IPS-15b (cell line): ENCODE measurements around the gene NCOR2.
A peak's percentile ranks its signal among the peaks of the same experiment; 100 is the strongest.

ENCODE experiments used
- H3K27me3 ChIP-seq: one replicate; pipeline ENCODE4 v1.6.1; 2013; ENCODE audit warnings: low read length; ENCODE audit not compliant: control insufficient read depth, insufficient read depth
- H3K36me3 ChIP-seq: one replicate; pipeline ENCODE4 v1.6.1; 2013; ENCODE audit warnings: low read length; ENCODE audit not compliant: control insufficient read depth, insufficient read depth
- H3K4me1 ChIP-seq: one replicate; pipeline ENCODE4 v1.6.1; 2013; ENCODE audit warnings: mild to moderate bottlenecking, low read length; ENCODE audit not compliant: control insufficient read depth, insufficient read depth
- H3K4me3 ChIP-seq: one replicate; pipeline ENCODE4 v1.5.1; 2013; ENCODE audit warnings: low read depth, low read length
- H3K9ac ChIP-seq: one replicate; pipeline ENCODE4 v1.6.1; 2013; ENCODE audit warnings: low read depth, mild to moderate bottlenecking, low read length
- H3K9me3 ChIP-seq: one replicate; pipeline ENCODE4 v1.6.1; 2013; ENCODE audit warnings: mild to moderate bottlenecking, low read length; ENCODE audit not compliant: control insufficient read depth, insufficient read depth

NCOR2 gene

GRCh38 chr12:124581307-124582107, 14.1 kb upstream of the NCOR2 start:
- H3K27me3 ChIP-seq, result no peaks in the 10 kb centered on the region
- no peaks in the 10 kb centered on the region for H3K4me1 ChIP-seq
- H3K4me3 ChIP-seq, result no peak overlapping the region
- H3K9me3 ChIP-seq, result no peaks in the 10 kb centered on the region
- H3K36me3 ChIP-seq, result no peaks in the 10 kb centered on the region
- no peak overlapping the region for H3K9ac ChIP-seq

- H3K4me1 ChIP-seq, result no peaks in the 10 kb centered on the region
- H3K27me3 ChIP-seq, result no peaks in the 10 kb centered on the region
- H3K4me3 ChIP-seq, result no peak overlapping the region
- no peaks in the 10 kb centered on the region for H3K9me3 ChIP-seq
- no peak overlapping the region for H3K9ac ChIP-seq
- no peaks in the 10 kb centered on the region for H3K36me3 ChIP-seq
Observed at GRCh38 chr12:124579921-124580517, 12.6 kb upstream of the NCOR2 start.

- Histone ChIP-seq H3K27me3 (no peaks in the 10 kb centered on the region), H3K9me3 (no peaks in the 10 kb centered on the region), H3K4me1 (peaks cover 2% of the 10 kb centered on the region)
Observed at GRCh38 chr12:124578854-124579253, 11.4 kb upstream of the NCOR2 start.

GRCh38 chr12:124578445-124578844, 11.0 kb upstream of the NCOR2 start:
- Histone ChIP-seq H3K27me3 (no peaks in the 10 kb centered on the region), H3K4me1 (peaks cover 2% of the 10 kb centered on the region), H3K36me3 (no peaks in the 10 kb centered on the region), H3K9ac (no peak overlapping the region), H3K9me3 (no peaks in the 10 kb centered on the region), H3K4me3 (no peak overlapping the region)

More at GRCh38 chr12:124578854-124579253, 11.4 kb upstream of the NCOR2 start:
- Histone ChIP-seq H3K36me3 (no peaks in the 10 kb centered on the region), H3K4me3 (no peak overlapping the region), H3K9ac (no peak overlapping the region)

- no peak overlapping the region for H3K9ac ChIP-seq
Observed at GRCh38 chr12:124577986-124578385, 10.6 kb upstream of the NCOR2 start.

GRCh38 chr12:124577374-124577773, 10.0 kb upstream of the NCOR2 start:
- no peaks in the 10 kb centered on the region for H3K27me3 ChIP-seq
- no peak overlapping the region for H3K4me3 ChIP-seq
- no peaks in the 10 kb centered on the region for H3K36me3 ChIP-seq
- no peak overlapping the region for H3K9ac ChIP-seq
- H3K4me1 ChIP-seq, result peaks cover 2% of the 10 kb centered on the region
- no peaks in the 10 kb centered on the region for H3K9me3 ChIP-seq

More at GRCh38 chr12:124577986-124578385, 10.6 kb upstream of the NCOR2 start:
- H3K9me3 ChIP-seq, result no peaks in the 10 kb centered on the region
- H3K4me1 ChIP-seq, result peaks cover 2% of the 10 kb centered on the region
- H3K27me3 ChIP-seq, result no peaks in the 10 kb centered on the region
- H3K4me3 ChIP-seq, result no peak overlapping the region
- H3K36me3 ChIP-seq, result no peaks in the 10 kb centered on the region

GRCh38 chr12:124576061-124576650, 8.7 kb upstream of the NCOR2 start:
- Histone ChIP-seq H3K9ac (no peak overlapping the region), H3K36me3 (no peaks in the 10 kb centered on the region), H3K4me3 (no peak overlapping the region), H3K4me1 (peaks cover 2% of the 10 kb centered on the region), H3K9me3 (no peaks in the 10 kb centered on the region), H3K27me3 (no peaks in the 10 kb centered on the region)

GRCh38 chr12:124573839-124574786, 6.7 kb upstream of the NCOR2 start:
- no peaks in the 10 kb centered on the region for H3K36me3 ChIP-seq
- H3K4me1 ChIP-seq, result peaks cover 16% of the 10 kb centered on the region
- no peaks in the 10 kb centered on the region for H3K27me3 ChIP-seq
- no peak overlapping the region for H3K9ac ChIP-seq
- no peak overlapping the region for H3K4me3 ChIP-seq
- no peaks in the 10 kb centered on the region for H3K9me3 ChIP-seq

GRCh38 chr12:124571556-124571955, 4.1 kb upstream of the NCOR2 start:
- no peaks in the 10 kb centered on the region for H3K36me3 ChIP-seq
- no peak overlapping the region for H3K9ac ChIP-seq
- peaks cover 16% of the 10 kb centered on the region for H3K4me1 ChIP-seq
- H3K9me3 ChIP-seq, result no peaks in the 10 kb centered on the region
- no peaks in the 10 kb centered on the region for H3K27me3 ChIP-seq
- H3K4me3 ChIP-seq, result no peak overlapping the region

GRCh38 chr12:124570810-124571209, 3.4 kb upstream of the NCOR2 start:
- peaks cover 16% of the 10 kb centered on the region for H3K4me1 ChIP-seq
- no peak overlapping the region for H3K9ac ChIP-seq
- no peaks in the 10 kb centered on the region for H3K27me3 ChIP-seq
- no peaks in the 10 kb centered on the region for H3K36me3 ChIP-seq
- H3K9me3 ChIP-seq, result no peaks in the 10 kb centered on the region
- H3K4me3 ChIP-seq, result no peak overlapping the region

- Histone ChIP-seq H3K9ac (no peak overlapping the region), H3K4me3 (peak overlapping the region; percentile 18), H3K36me3 (no peaks in the 10 kb centered on the region), H3K4me1 (peaks cover 16% of the 10 kb centered on the region), H3K27me3 (no peaks in the 10 kb centered on the region), H3K9me3 (no peaks in the 10 kb centered on the region)
Observed at GRCh38 chr12:124569375-124570148, 2.1 kb upstream of the NCOR2 start.
